Measurements from ENCODE around the gene ARF4.

ARF4 gene

GRCh38 chr3:57586778-57587177 lies 10.4 kb downstream of the ARF4 start:
- Histone ChIP-seq H3K36me3 (ENCODE audit: control insufficient read depth in 2 of 2, insufficient read depth in 2 of 2, low read length in 2 of 2) (peaks cover 0 to 12% of the 10 kb centered on the region in 2 donors), H3K9ac (ENCODE audit: low read depth in 1 of 2, low read length in 2 of 2) (no peak overlapping the region), H3K27me3 (ENCODE audit: control insufficient read depth in 2 of 2, insufficient read depth in 2 of 2, low read length in 2 of 2) (no peaks in the 10 kb centered on the region), H3K4me1 (ENCODE audit: control insufficient read depth in 2 of 2, insufficient read depth in 2 of 2, low read length in 2 of 2) (peaks cover 2 to 20% of the 10 kb centered on the region in 2 donors), H3K9me3 (ENCODE audit: control insufficient read depth in 2 of 2, low read length in 2 of 2) (no peaks in the 10 kb centered on the region), H3K4me3 (ENCODE audit: low read length in 2 of 2) (no peak overlapping the region), H3K27ac (ENCODE audit: low read depth in 2 of 2, low read length in 2 of 2) (no peak overlapping the region)

DNA sequence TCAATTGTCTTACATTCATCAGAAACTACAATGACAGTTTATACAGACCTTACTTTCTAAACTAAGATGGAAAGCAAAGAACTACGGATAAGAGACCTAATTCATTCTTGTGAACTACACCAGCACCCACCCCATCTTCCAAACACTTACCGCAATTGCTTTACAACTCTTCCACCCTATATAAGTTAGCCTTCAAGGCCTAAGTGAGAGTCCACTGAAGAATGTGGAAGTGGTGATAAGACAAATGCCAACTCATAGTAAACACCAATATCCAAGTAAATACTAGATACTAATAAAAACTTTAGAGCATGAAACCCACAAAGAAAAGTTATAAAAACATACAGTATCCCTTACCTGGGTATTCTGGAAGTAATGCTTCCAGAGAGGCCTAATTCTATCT lies 13.6 kb downstream of the ARF4 start:
- Histone ChIP-seq H3K27ac (ENCODE audit: low read depth in 2 of 2, low read length in 2 of 2) (peak overlapping the region; percentile 62 to 75), H3K9ac (ENCODE audit: low read depth in 1 of 2, low read length in 2 of 2) (no peak overlapping the region), H3K27me3 (ENCODE audit: control insufficient read depth in 2 of 2, insufficient read depth in 2 of 2, low read length in 2 of 2) (no peaks in the 10 kb centered on the region), H3K4me3 (ENCODE audit: low read length in 2 of 2) (no peak overlapping the region), H3K36me3 (ENCODE audit: control insufficient read depth in 2 of 2, insufficient read depth in 2 of 2, low read length in 2 of 2) (peaks cover 0 to 21% of the 10 kb centered on the region in 2 donors), H3K4me1 (ENCODE audit: control insufficient read depth in 2 of 2, insufficient read depth in 2 of 2, low read length in 2 of 2) (peaks cover 2 to 35% of the 10 kb centered on the region in 2 donors), H3K9me3 (ENCODE audit: control insufficient read depth in 2 of 2, low read length in 2 of 2) (no peaks in the 10 kb centered on the region)

DNA sequence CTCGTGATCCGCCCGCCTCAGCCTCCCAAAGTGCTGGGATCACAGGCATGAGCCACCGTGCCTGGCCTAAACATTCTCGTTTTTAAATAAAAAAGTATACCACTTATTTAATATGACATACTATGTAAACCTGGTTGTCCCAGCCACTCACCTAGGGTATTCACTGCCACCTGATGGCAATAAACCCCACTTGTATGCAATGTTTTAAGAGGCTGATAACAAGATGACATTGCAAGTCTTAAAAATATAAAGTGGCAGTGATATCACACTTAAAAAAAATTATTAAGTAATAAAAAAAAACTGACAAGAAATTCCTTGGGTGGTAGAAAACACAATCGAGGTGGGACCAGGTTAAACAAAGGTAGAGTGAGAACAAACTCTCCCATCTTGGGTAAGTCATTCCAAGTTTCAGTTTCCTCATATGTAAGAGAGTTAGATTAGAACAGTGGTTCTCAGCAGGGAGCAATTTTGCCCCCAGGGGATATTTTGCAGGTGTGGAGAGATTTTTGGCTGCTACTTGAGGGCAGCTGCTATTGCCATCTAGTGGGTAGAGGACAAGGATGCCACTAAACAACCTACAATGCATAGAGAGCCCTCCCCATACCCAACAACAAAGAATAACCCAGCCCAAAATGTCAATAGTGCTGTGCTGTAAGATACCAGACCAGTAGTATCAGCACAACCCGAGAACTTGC lies 14.5 kb downstream of the ARF4 start:
- Histone ChIP-seq H3K27ac (ENCODE audit: low read depth in 2 of 2, low read length in 2 of 2) (peak overlapping the region; percentile 62 to 75), H3K36me3 (ENCODE audit: control insufficient read depth in 2 of 2, insufficient read depth in 2 of 2, low read length in 2 of 2) (peaks cover 0 to 24% of the 10 kb centered on the region in 2 donors), H3K4me1 (ENCODE audit: control insufficient read depth in 2 of 2, insufficient read depth in 2 of 2, low read length in 2 of 2) (peaks cover 2 to 36% of the 10 kb centered on the region in 2 donors), H3K4me3 (ENCODE audit: low read length in 2 of 2) (no peak overlapping the region), H3K27me3 (ENCODE audit: control insufficient read depth in 2 of 2, insufficient read depth in 2 of 2, low read length in 2 of 2) (no peaks in the 10 kb centered on the region), H3K9ac (ENCODE audit: low read depth in 1 of 2, low read length in 2 of 2) (peak overlapping the region in 1 of 2 donors; percentile 23), H3K9me3 (ENCODE audit: control insufficient read depth in 2 of 2, low read length in 2 of 2) (no peaks in the 10 kb centered on the region)

DNA sequence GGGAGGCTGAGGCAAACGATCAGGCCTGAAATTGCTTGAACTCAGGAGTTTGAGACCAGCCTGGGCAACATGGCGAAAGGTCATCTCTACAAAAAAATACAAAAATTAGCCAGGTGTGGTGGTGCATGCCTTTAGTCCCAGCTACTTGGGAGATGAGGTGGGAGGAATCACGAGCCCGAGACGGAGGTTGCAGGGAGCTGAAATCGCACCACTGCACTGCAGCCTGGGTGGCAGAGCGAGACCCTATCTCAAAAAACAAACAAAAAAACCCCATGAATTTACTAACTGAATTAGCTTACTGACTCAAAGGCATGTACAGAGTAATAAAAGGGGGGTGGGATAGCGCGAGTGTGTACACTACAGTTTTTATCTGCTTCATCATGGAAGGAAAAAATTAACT lies 19.3 kb downstream of the ARF4 start:
- Histone ChIP-seq H3K4me3 (ENCODE audit: low read length in 2 of 2) (no peak overlapping the region), H3K4me1 (ENCODE audit: control insufficient read depth in 2 of 2, insufficient read depth in 2 of 2, low read length in 2 of 2) (peaks cover 0 to 24% of the 10 kb centered on the region in 2 donors), H3K27me3 (ENCODE audit: control insufficient read depth in 2 of 2, insufficient read depth in 2 of 2, low read length in 2 of 2) (no peaks in the 10 kb centered on the region), H3K9me3 (ENCODE audit: control insufficient read depth in 2 of 2, low read length in 2 of 2) (no peaks in the 10 kb centered on the region), H3K9ac (ENCODE audit: low read depth in 1 of 2, low read length in 2 of 2) (no peak overlapping the region), H3K36me3 (ENCODE audit: control insufficient read depth in 2 of 2, insufficient read depth in 2 of 2, low read length in 2 of 2) (peaks cover 28 to 41% of the 10 kb centered on the region in 2 donors), H3K27ac (ENCODE audit: low read depth in 2 of 2, low read length in 2 of 2) (peak overlapping the region in 1 of 2 donors; percentile 14)

- H3K9me3 ChIP-seq (ENCODE audit: control insufficient read depth in 2 of 2, low read length in 2 of 2) = no peaks in the 10 kb centered on the region
- no peaks in the 10 kb centered on the region for H3K27me3 ChIP-seq (ENCODE audit: control insufficient read depth in 2 of 2, insufficient read depth in 2 of 2, low read length in 2 of 2)
- H3K4me3 ChIP-seq (ENCODE audit: low read length in 2 of 2) = no peak overlapping the region
- peaks cover 33 to 44% of the 10 kb centered on the region in 2 donors for H3K36me3 ChIP-seq (ENCODE audit: control insufficient read depth in 2 of 2, insufficient read depth in 2 of 2, low read length in 2 of 2)
- peaks cover 0 to 17% of the 10 kb centered on the region in 2 donors for H3K4me1 ChIP-seq (ENCODE audit: control insufficient read depth in 2 of 2, insufficient read depth in 2 of 2, low read length in 2 of 2)
- H3K27ac ChIP-seq (ENCODE audit: low read depth in 2 of 2, low read length in 2 of 2) = no peak overlapping the region
- no peak overlapping the region for H3K9ac ChIP-seq (ENCODE audit: low read depth in 1 of 2, low read length in 2 of 2)
Measured at GRCh38 chr3:57575966-57576626, 21.0 kb downstream of the ARF4 start.

DNA sequence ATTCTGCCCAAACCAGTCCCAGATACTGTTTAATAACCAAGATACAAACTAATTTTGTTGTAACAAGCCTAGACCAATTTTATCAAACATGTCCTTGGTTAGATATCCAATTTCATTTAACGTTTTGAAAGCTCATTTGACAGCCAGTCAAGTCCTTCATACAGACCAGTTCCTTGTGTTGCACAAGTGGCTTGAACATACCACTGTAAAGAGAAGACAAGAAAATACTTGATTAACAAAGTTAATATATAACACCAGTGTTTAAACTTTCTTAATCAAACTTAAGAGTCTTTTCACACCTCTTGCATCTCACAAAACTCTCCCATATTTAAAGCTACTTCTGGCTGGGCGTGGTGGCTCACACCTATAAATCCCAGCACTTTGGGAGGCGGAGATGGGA lies 25.0 kb downstream of the ARF4 start:
- H3K9ac ChIP-seq (ENCODE audit: low read depth in 1 of 2, low read length in 2 of 2) = no peak overlapping the region
- H3K9me3 ChIP-seq (ENCODE audit: control insufficient read depth in 2 of 2, low read length in 2 of 2) = no peaks in the 10 kb centered on the region
- H3K27me3 ChIP-seq (ENCODE audit: control insufficient read depth in 2 of 2, insufficient read depth in 2 of 2, low read length in 2 of 2) = no peaks in the 10 kb centered on the region
- H3K4me3 ChIP-seq (ENCODE audit: low read length in 2 of 2) = no peak overlapping the region
- peaks cover 36 to 41% of the 10 kb centered on the region in 2 donors for H3K36me3 ChIP-seq (ENCODE audit: control insufficient read depth in 2 of 2, insufficient read depth in 2 of 2, low read length in 2 of 2)
- no peaks in the 10 kb centered on the region for H3K4me1 ChIP-seq (ENCODE audit: control insufficient read depth in 2 of 2, insufficient read depth in 2 of 2, low read length in 2 of 2)
- H3K27ac ChIP-seq (ENCODE audit: low read depth in 2 of 2, low read length in 2 of 2) = no peak overlapping the region

DNA sequence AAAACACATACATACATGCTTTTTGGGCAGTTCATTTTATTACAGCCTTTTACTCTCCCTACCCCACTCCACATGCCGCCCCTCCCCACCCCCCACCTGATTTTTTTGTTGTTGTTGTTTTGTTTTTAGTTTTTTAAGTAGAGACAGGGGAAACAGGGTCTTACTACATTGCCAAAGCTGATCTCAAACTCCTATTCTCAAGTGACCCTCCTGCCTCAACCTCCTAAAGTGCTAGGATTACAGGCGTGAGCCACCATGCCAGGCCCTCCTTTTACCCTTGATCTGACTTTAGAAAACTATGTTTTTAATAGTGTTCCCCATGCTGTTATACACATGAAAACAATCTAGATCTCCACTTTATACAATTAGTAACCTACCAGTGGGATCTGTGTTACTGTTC lies 26.3 kb downstream of the ARF4 start:
- Histone ChIP-seq H3K9ac (ENCODE audit: low read depth in 1 of 2, low read length in 2 of 2) (no peak overlapping the region), H3K27ac (ENCODE audit: low read depth in 2 of 2, low read length in 2 of 2) (no peak overlapping the region), H3K27me3 (ENCODE audit: control insufficient read depth in 2 of 2, insufficient read depth in 2 of 2, low read length in 2 of 2) (no peaks in the 10 kb centered on the region), H3K9me3 (ENCODE audit: control insufficient read depth in 2 of 2, low read length in 2 of 2) (no peaks in the 10 kb centered on the region), H3K4me1 (ENCODE audit: control insufficient read depth in 2 of 2, insufficient read depth in 2 of 2, low read length in 2 of 2) (no peaks in the 10 kb centered on the region), H3K36me3 (ENCODE audit: control insufficient read depth in 2 of 2, insufficient read depth in 2 of 2, low read length in 2 of 2) (peaks cover 36 to 43% of the 10 kb centered on the region in 2 donors), H3K4me3 (ENCODE audit: low read length in 2 of 2) (no peak overlapping the region)

- no peak overlapping the region for H3K4me3 ChIP-seq (ENCODE audit: low read length in 2 of 2)
- no peaks in the 10 kb centered on the region for H3K27me3 ChIP-seq (ENCODE audit: control insufficient read depth in 2 of 2, insufficient read depth in 2 of 2, low read length in 2 of 2)
- H3K36me3 ChIP-seq (ENCODE audit: control insufficient read depth in 2 of 2, insufficient read depth in 2 of 2, low read length in 2 of 2) = peaks cover 31 to 37% of the 10 kb centered on the region in 2 donors
- no peaks in the 10 kb centered on the region for H3K4me1 ChIP-seq (ENCODE audit: control insufficient read depth in 2 of 2, insufficient read depth in 2 of 2, low read length in 2 of 2)
- H3K9me3 ChIP-seq (ENCODE audit: control insufficient read depth in 2 of 2, low read length in 2 of 2) = no peaks in the 10 kb centered on the region
- no peak overlapping the region for H3K27ac ChIP-seq (ENCODE audit: low read depth in 2 of 2, low read length in 2 of 2)
- no peak overlapping the region for H3K9ac ChIP-seq (ENCODE audit: low read depth in 1 of 2, low read length in 2 of 2)
Measured at GRCh38 chr3:57569859-57570450, 27.2 kb downstream of the ARF4 start.

GRCh38 chr3:57559526-57559925 lies 37.6 kb downstream of the ARF4 start:
- H3K9ac ChIP-seq (ENCODE audit: low read depth in 1 of 2, low read length in 2 of 2) = no peak overlapping the region
- peaks cover 18 to 23% of the 10 kb centered on the region in 2 donors for H3K4me1 ChIP-seq (ENCODE audit: control insufficient read depth in 2 of 2, insufficient read depth in 2 of 2, low read length in 2 of 2)
- H3K27ac ChIP-seq (ENCODE audit: low read depth in 2 of 2, low read length in 2 of 2) = no peak overlapping the region
- no peaks in the 10 kb centered on the region for H3K27me3 ChIP-seq (ENCODE audit: control insufficient read depth in 2 of 2, insufficient read depth in 2 of 2, low read length in 2 of 2)
- H3K9me3 ChIP-seq (ENCODE audit: control insufficient read depth in 2 of 2, low read length in 2 of 2) = no peaks in the 10 kb centered on the region
- H3K4me3 ChIP-seq (ENCODE audit: low read length in 2 of 2) = no peak overlapping the region
- peaks cover 13 to 19% of the 10 kb centered on the region in 2 donors for H3K36me3 ChIP-seq (ENCODE audit: control insufficient read depth in 2 of 2, insufficient read depth in 2 of 2, low read length in 2 of 2)

DNA sequence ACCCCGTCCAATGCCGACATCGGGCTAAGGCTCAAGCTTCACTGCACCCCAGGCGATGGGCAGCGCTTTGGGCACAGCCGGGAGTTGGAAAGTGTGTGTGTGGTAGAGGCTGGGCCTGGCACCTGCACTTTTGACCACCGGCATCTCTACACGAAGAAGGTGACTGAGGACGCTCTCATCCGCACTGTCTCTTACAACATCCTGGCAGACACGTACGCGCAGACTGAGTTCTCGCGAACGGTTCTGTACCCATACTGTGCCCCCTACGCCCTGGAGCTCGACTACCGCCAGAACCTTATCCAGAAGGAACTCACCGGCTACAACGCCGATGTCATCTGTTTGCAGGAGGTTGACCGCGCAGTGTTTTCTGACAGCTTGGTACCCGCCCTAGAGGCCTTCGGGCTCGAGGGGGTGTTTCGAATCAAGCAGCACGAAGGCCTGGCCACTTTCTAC lies 40.0 kb downstream of the ARF4 start:
- H3K36me3 ChIP-seq (ENCODE audit: control insufficient read depth in 2 of 2, insufficient read depth in 2 of 2, low read length in 2 of 2) = peaks cover 10 to 16% of the 10 kb centered on the region in 2 donors
- no peaks in the 10 kb centered on the region for H3K9me3 ChIP-seq (ENCODE audit: control insufficient read depth in 2 of 2, low read length in 2 of 2)
- H3K9ac ChIP-seq (ENCODE audit: low read depth in 1 of 2, low read length in 2 of 2) = peak overlapping the region; percentile 78 to 97
- H3K27ac ChIP-seq (ENCODE audit: low read depth in 2 of 2, low read length in 2 of 2) = peak overlapping the region; percentile 89 to 91
- peaks cover 18 to 23% of the 10 kb centered on the region in 2 donors for H3K4me1 ChIP-seq (ENCODE audit: control insufficient read depth in 2 of 2, insufficient read depth in 2 of 2, low read length in 2 of 2)
- H3K4me3 ChIP-seq (ENCODE audit: low read length in 2 of 2) = peak overlapping the region; percentile 89 to 100
- H3K27me3 ChIP-seq (ENCODE audit: control insufficient read depth in 2 of 2, insufficient read depth in 2 of 2, low read length in 2 of 2) = no peaks in the 10 kb centered on the region
